Lower lobe of right lung (tissue), 2 donors: ENCODE results near the gene LIMS2. TPM values are rescaled to one million over a fixed set of nuclear protein-coding genes. Genes with fewer than 3 reads are reported as not detected.

Experiments
- ATAC-seq, 2 donors: fragments of 200-7000 bp; cut with Tn5 transposase; one replicate each; pipeline ENCODE4 v1.9.1; 2020 to 2022; ENCODE audit warnings: mild to moderate bottlenecking in 2 of 2, moderate library complexity in 2 of 2
- DNase-seq: peaks from one replicate; pipeline ENCODE4 v3.0.0-alpha.2; 2020
- H3K27ac ChIP-seq: fragments of 200-600 bp; one replicate; pipeline ENCODE4 v1.8.0; 2022
- H3K27me3 ChIP-seq: fragments of 200-600 bp; one replicate; pipeline ENCODE4 v1.8.0; 2022; ENCODE audit warnings: low read depth
- H3K36me3 ChIP-seq: fragments of 200-600 bp; one replicate; pipeline ENCODE4 v1.8.0; 2022; ENCODE audit warnings: mild to moderate bottlenecking
- H3K4me1 ChIP-seq: fragments of 200-600 bp; one replicate; pipeline ENCODE4 v1.8.0; 2022
- H3K4me3 ChIP-seq: fragments of 200-600 bp; one replicate; pipeline ENCODE4 v1.8.0; 2022; ENCODE audit warnings: mild to moderate bottlenecking
- H3K9me3 ChIP-seq: fragments of 200-600 bp; one replicate; pipeline ENCODE4 v1.8.0; 2022
- intact Hi-C: fragments of 100-400 bp; cut with DNase I; formaldehyde crosslinking; loops from one replicate; pipeline ENCODE4 v1.11.0; 2022
- total RNA-seq: library from RNA; stranded (reverse); fragmentation: NEBNext Ultra II Directional; extraction: Animal tissue kit (Norgen Biotek cat#: 25700); gene quantifications from one replicate; pipeline ENCODE4 v1.2.1, GENCODE V29; 2021
- TF ChIP-seq, protein P1 (sequence below): fragments of 200-600 bp; IDR thresholded peaks from one replicate; pipeline ENCODE4 v1.8.0; 2022; ENCODE audit warnings: antibody characterized with exemption, mild to moderate bottlenecking
- donor health status: DM: no; HTN: yes; CAD: no; lungs with severe emphysema.

LIMS2 gene
- total RNA-seq, 1 donor from 2014 or later = 148 TPM

DNA sequence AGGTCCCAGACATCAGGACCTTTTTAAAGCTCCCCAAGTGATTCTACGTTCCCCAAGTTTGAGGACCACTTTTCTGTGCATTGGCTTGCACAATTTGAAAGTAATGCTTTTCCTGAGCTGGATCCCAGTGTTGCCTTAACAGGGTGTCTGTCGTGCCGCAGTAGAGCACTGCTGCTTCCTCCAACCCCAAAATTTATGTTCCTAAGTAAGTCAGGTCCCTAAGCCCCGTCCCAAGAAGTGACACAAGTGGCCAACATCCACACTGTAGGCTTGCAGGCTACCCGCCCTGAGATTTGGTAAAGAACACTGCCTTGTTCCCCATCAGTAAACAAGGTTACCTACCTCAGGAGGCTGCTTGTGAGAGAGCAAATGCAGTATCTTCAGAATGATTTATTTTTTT is 28.0 kb upstream of the LIMS2 start:
- TF ChIP-seq, protein P1, sequence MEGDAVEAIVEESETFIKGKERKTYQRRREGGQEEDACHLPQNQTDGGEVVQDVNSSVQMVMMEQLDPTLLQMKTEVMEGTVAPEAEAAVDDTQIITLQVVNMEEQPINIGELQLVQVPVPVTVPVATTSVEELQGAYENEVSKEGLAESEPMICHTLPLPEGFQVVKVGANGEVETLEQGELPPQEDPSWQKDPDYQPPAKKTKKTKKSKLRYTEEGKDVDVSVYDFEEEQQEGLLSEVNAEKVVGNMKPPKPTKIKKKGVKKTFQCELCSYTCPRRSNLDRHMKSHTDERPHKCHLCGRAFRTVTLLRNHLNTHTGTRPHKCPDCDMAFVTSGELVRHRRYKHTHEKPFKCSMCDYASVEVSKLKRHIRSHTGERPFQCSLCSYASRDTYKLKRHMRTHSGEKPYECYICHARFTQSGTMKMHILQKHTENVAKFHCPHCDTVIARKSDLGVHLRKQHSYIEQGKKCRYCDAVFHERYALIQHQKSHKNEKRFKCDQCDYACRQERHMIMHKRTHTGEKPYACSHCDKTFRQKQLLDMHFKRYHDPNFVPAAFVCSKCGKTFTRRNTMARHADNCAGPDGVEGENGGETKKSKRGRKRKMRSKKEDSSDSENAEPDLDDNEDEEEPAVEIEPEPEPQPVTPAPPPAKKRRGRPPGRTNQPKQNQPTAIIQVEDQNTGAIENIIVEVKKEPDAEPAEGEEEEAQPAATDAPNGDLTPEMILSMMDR = no peak
- Histone ChIP-seq H3K27me3 (no peaks in the 10 kb centered on the region), H3K27ac (no peak overlapping the region), H3K9me3 (no peaks in the 10 kb centered on the region), H3K4me3 (peak overlapping the region; percentile 70), H3K4me1 (peaks cover 52% of the 10 kb centered on the region), H3K36me3 (peaks cover 30% of the 10 kb centered on the region)
- ATAC-seq (no peak), DNase-seq (no peak)
- intact Hi-C loops = no loop called here

DNA sequence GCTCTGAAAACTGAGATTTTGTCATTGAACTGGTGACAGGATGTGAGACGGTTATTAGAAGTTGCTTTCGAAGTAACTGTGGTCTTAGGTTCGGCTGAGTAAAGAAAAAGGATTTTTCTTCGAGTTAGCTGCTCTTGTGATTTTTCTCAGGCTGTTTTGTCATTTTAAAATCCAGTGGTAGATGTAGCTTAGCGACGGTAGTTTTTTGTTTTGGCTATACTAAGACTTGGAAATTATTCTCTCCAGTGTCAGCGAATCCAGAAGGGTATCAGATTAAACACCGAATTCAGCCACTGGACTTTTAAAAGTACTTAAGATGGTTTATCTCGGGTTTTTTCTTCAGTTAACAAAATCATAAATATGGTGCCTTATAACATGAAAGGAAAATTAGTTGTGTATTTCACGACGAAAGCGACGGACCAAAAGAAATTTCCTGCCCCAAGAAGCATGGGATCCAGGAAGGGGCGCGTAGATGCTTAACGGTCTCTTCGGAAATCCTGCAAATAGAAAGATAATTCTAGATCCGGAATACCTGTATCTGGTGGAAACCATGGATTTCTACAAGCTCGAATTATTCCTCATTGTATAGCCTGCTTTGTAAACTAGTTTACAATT is 27.2 kb upstream of the LIMS2 start:
- DNase-seq = no peak
- TF ChIP-seq, protein P1 = no peak
- Histone ChIP-seq H3K4me3 (peak overlapping the region; percentile 70), H3K36me3 (peaks cover 22% of the 10 kb centered on the region), H3K27ac (peak overlapping the region; percentile 98), H3K27me3 (no peaks in the 10 kb centered on the region), H3K9me3 (no peaks in the 10 kb centered on the region), H3K4me1 (peaks cover 52% of the 10 kb centered on the region)
- intact Hi-C loops = no loop called here
- no peak for ATAC-seq

DNA sequence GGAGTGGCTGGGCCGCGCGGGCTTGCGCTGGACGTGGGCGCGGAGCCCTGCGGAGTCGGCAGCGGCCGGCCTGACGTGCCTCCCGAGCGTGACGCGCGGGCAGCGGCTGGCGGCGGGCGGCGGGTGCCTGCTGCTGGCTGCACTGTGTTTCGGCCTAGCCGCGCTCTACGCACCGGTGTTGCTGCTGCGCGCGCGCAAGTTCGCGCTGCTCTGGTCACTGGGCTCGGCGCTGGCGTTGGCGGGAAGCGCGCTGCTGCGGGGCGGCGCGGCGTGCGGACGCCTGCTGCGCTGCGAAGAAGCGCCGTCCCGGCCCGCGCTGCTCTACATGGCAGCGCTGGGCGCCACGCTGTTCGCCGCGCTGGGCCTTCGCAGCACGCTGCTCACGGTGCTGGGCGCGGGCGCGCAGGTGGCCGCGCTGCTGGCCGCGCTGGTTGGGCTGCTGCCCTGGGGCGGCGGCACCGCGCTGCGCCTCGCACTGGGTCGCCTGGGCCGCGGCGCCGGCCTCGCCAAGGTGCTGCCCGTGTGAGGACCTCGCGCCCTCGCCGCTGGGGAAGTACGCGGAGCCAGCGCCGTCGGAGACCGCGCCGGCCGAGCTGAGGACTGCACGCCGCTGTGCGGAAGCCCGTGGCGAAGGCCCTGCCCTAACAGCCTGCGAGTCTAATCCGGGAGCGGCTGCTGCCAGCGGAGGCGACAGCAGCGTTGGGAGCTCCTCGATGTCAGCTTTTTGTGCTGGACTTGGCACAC is 26.5 kb upstream of the LIMS2 start:
- ATAC-seq (peak; percentile 72 to 87), DNase-seq (peak; percentile 92)
- peak overlapping the region; percentile 98 for H3K27ac ChIP-seq
- H3K36me3 ChIP-seq = peaks cover 17% of the 10 kb centered on the region
- H3K9me3 ChIP-seq = no peaks in the 10 kb centered on the region
- peaks cover 52% of the 10 kb centered on the region for H3K4me1 ChIP-seq
- TF ChIP-seq, protein P1 = peak; percentile 47
- intact Hi-C loops = no loop called here
- no peaks in the 10 kb centered on the region for H3K27me3 ChIP-seq
- H3K4me3 ChIP-seq = peak overlapping the region; percentile 70

DNA sequence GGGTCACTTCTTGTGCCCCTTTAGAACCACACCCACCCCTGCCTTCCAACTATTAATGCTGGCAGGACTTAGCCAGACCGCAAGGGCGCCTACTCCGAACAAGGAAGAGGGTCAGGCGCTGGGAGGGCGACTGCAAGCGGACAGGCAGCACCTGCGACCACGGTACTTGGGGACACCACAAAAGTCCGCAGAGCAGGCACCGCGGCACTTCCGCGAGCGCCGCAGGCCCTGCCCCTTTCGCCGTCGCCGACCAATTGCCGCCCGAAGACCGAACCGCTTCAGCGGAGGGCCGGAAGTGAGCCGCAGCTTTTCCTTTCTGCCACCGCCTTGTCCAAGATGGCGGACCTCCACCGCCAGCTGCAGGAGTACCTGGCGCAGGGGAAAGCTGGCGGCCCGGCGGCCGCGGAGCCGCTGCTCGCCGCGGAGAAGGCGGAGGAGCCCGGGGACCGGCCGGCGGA is 25.9 kb upstream of the LIMS2 start, which contains the start of gene SFT2D3:
Gene SFT2D3 (plus strand): TSS at position 305 of the 458 bp plus-strand sequence. CDS start 32 bp downstream, at position 337.
- peaks cover 11% of the 10 kb centered on the region for H3K36me3 ChIP-seq
- H3K9me3 ChIP-seq = no peaks in the 10 kb centered on the region
- peak; percentile 92 to 95 for ATAC-seq
- peaks cover 47% of the 10 kb centered on the region for H3K4me1 ChIP-seq
- H3K27ac ChIP-seq = peak within 1 kb of the TSS; percentile 98
- TF ChIP-seq, protein P1 = peak; percentile 7
- DNase-seq = peak; percentile 96
- intact Hi-C loops = no loop called here
- peak within 1 kb of the TSS; percentile 70 for H3K4me3 ChIP-seq
- no peaks in the 10 kb centered on the region for H3K27me3 ChIP-seq

DNA sequence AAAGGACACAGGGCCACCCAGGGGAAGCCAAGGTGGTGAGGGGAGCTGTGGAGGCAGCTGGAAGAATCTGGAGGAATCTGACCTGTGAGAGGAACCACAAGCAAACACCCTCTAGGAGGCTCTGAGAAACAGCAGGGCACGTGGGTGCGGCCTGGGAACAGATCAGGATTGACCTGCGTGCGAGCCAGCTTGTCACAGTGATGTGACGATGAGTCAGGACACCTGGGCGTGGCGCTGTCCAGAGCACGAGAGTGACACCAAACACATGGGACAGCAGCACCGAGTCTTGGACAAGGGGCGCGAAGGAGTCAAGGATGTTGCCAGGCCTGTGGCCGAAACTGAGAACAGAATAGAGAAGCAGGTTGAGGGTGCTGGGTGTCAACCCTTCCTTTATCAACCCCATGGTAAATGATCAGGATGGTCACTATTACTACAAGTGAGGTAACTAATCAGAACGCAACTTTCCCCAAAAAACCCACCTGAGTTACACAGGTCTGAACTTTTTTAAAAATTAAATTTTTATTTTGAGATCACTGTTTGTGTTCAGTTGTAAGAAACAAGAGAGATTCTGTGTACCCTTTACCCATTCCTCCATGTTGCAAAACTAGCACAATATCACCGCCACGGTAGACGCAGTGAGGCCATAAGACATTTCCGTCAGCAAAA is 25.3 kb upstream of the LIMS2 start:
- peak; percentile 42 to 78 for ATAC-seq
- TF ChIP-seq, protein P1 = no peak
- H3K4me1 ChIP-seq = peaks cover 41% of the 10 kb centered on the region

More for the DNA sequence above, 25.3 kb upstream of the LIMS2 start:
- Histone ChIP-seq H3K27me3 (no peaks in the 10 kb centered on the region), H3K4me3 (peak overlapping the region; percentile 70), H3K9me3 (no peaks in the 10 kb centered on the region), H3K36me3 (peaks cover 5% of the 10 kb centered on the region), H3K27ac (peak overlapping the region; percentile 98)
- DNase-seq = peak; percentile 93
- intact Hi-C loops = no loop called here
